SU-DHL-6 (cell line): ENCODE results near the gene CTNNBIP1.

Experiments
- H2AFZ ChIP-seq: fragments of 200-600 bp; sonication (generic); 2 replicates; pipeline ENCODE4 v1.6.1; 2014; ENCODE audit warnings: low read depth, mild to moderate bottlenecking, moderate library complexity, mixed read lengths, antibody characterized with exemption, low read length; ENCODE audit not compliant: severe bottlenecking
- H3F3A ChIP-seq: fragments of 200-600 bp; shearing (Covaris generic); 2 replicates; pipeline ENCODE4 v1.6.0; 2016; ENCODE audit warnings: antibody characterized with exemption, mild to moderate bottlenecking; ENCODE audit not compliant: insufficient read depth
- H3K27ac ChIP-seq: fragments of 200-600 bp; sonication (generic); 2 replicates; pipeline ENCODE4 v1.5.1; 2016; ENCODE audit warnings: low read depth, mild to moderate bottlenecking, low read length, moderate library complexity, mixed read lengths
- H3K27me3 ChIP-seq: fragments of 200-600 bp; sonication (generic), shearing (Covaris generic); 2 replicates; pipeline ENCODE4 v1.6.0; 2014; ENCODE audit warnings: mild to moderate bottlenecking, low read length
- H3K36me3 ChIP-seq: fragments of 200-600 bp; sonication (generic); 2 replicates; pipeline ENCODE4 v1.6.1; 2014; ENCODE audit warnings: mild to moderate bottlenecking, low read length, mixed read lengths
- H3K4me2 ChIP-seq: fragments of 300-600, 200-600 bp; shearing (Covaris generic), sonication (generic); 2 replicates; pipeline ENCODE4 v1.6.0; 2014; ENCODE audit warnings: low read length, low read depth, mild to moderate bottlenecking; ENCODE audit not compliant: poor library complexity, severe bottlenecking
- H3K4me3 ChIP-seq: fragments of 200-600 bp; sonication (generic); 2 replicates; pipeline ENCODE4 v1.5.1; 2014; ENCODE audit warnings: antibody characterized with exemption, low read length, mild to moderate bottlenecking, mixed read lengths; ENCODE audit not compliant: insufficient read depth, poor library complexity, severe bottlenecking
- H3K79me2 ChIP-seq: fragments of 200-600 bp; sonication (generic); 2 replicates; pipeline ENCODE4 v1.6.1; 2014; ENCODE audit warnings: mild to moderate bottlenecking, low read length, moderate library complexity; ENCODE audit not compliant: insufficient read depth
- H3K9ac ChIP-seq: fragments of 200-600 bp; sonication (generic); 2 replicates; pipeline ENCODE4 v1.7.0; 2014; ENCODE audit warnings: mild to moderate bottlenecking, low read length
- H3K9me2 ChIP-seq: fragments of 200-600 bp; sonication (generic); replicated peaks from 2 replicates; pipeline ENCODE4 v1.6.1; 2014; ENCODE audit warnings: low read length; ENCODE audit not compliant: insufficient read depth
- H3K9me3 ChIP-seq: fragments of 200-600 bp; sonication (generic); 2 replicates; pipeline ENCODE4 v1.6.1; 2014; ENCODE audit warnings: low read length, mixed read lengths; ENCODE audit not compliant: insufficient read depth
- H4K20me1 ChIP-seq: fragments of 200-600 bp; sonication (generic); 2 replicates; pipeline ENCODE4 v1.6.1; 2014; ENCODE audit warnings: low read depth, mild to moderate bottlenecking, antibody characterized with exemption, low read length, moderate library complexity, mixed read lengths
- CTCF ChIP-seq: fragments of 200-600 bp; sonication (generic); IDR thresholded peaks from one replicate; pipeline ENCODE4 v1.5.1; 2017; ENCODE audit warnings: antibody characterized with exemption, mild to moderate bottlenecking, low read length, moderate library complexity; ENCODE audit not compliant: insufficient read depth, poor library complexity, severe bottlenecking
- EZH2phosphoT487 ChIP-seq: fragments of 200-600 bp; sonication (generic), shearing (Covaris generic); conservative IDR thresholded peaks from 2 replicates; pipeline ENCODE4 v1.6.1; 2018; ENCODE audit warnings: mild to moderate bottlenecking, antibody characterized with exemption, low read length, moderate library complexity, mixed read lengths

The CTNNBIP1 gene

GRCh38 chr1:9903801-9904527 is 6.1 kb downstream of the CTNNBIP1 start:
- Histone ChIP-seq H3K27ac (no peak overlapping the region), H3F3A (no peaks in the 10 kb centered on the region), H3K79me2 (no peaks in the 10 kb centered on the region), H3K4me3 (no peak overlapping the region), H3K9me2 (no peaks in the 10 kb centered on the region), H4K20me1 (no peaks in the 10 kb centered on the region), H3K9me3 (no peaks in the 10 kb centered on the region), H3K27me3 (no peaks in the 10 kb centered on the region), H3K36me3 (no peaks in the 10 kb centered on the region), H2AFZ (no peak overlapping the region), H3K4me2 (no peak overlapping the region), H3K9ac (no peak overlapping the region)
- no peak for TF ChIP-seq CTCF
- TF ChIP-seq EZH2phosphoT487: no peak

GRCh38 chr1:9902060-9902452 is 8.0 kb downstream of the CTNNBIP1 start:
- no peak overlapping the region for H3K4me2 ChIP-seq
- H3K4me3 ChIP-seq: no peak overlapping the region
- TF ChIP-seq CTCF: no peak
- TF ChIP-seq EZH2phosphoT487: no peak
- H3K27ac ChIP-seq: no peak overlapping the region
- no peaks in the 10 kb centered on the region for H3K36me3 ChIP-seq
- no peaks in the 10 kb centered on the region for H4K20me1 ChIP-seq
- H3K9me2 ChIP-seq: no peaks in the 10 kb centered on the region
- no peak overlapping the region for H3K9ac ChIP-seq
- H3K27me3 ChIP-seq: no peaks in the 10 kb centered on the region
- H2AFZ ChIP-seq: no peak overlapping the region
- no peaks in the 10 kb centered on the region for H3F3A ChIP-seq
- H3K79me2 ChIP-seq: no peaks in the 10 kb centered on the region
- no peaks in the 10 kb centered on the region for H3K9me3 ChIP-seq

- no peaks in the 10 kb centered on the region for H3F3A ChIP-seq
- H3K4me2 ChIP-seq: no peak overlapping the region
- H3K27me3 ChIP-seq: no peaks in the 10 kb centered on the region
- H3K27ac ChIP-seq: no peak overlapping the region
- TF ChIP-seq CTCF: no peak
- TF ChIP-seq EZH2phosphoT487: no peak
- H3K79me2 ChIP-seq: no peaks in the 10 kb centered on the region
- no peaks in the 10 kb centered on the region for H3K9me3 ChIP-seq
- no peaks in the 10 kb centered on the region for H4K20me1 ChIP-seq
- H2AFZ ChIP-seq: no peak overlapping the region
- H3K9me2 ChIP-seq: no peaks in the 10 kb centered on the region
- H3K4me3 ChIP-seq: no peak overlapping the region
- no peak overlapping the region for H3K9ac ChIP-seq
- H3K36me3 ChIP-seq: no peaks in the 10 kb centered on the region
These were observed 8.7 kb downstream of the CTNNBIP1 start for GRCh38 chr1:9901148-9902059.
